ENCODE measurements around the gene ERVW-1.
A peak's percentile ranks its signal among the peaks of the same experiment; 100 is the strongest.

DNA sequence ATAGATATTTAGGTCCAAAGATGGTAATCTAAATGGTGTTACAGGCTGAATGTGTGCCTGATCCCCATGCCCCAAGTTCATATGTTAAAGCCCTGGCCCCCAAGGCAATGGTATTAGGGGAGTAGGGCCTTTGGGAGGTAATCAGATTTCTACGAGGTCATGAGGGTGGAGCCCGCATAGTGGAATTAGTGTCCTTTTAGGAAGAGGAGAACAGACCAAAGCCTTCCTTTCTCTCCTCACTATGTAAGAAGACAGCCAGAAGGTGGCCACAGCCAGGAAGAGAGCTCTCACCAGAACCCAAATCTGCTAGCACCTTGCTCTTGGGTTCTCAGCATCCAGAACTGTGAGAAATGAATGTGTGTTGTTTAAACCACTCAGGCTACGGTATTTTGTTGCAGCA is 15.2 kb downstream of the ERVW-1 start:
- TF ChIP-seq, protein P1, sequence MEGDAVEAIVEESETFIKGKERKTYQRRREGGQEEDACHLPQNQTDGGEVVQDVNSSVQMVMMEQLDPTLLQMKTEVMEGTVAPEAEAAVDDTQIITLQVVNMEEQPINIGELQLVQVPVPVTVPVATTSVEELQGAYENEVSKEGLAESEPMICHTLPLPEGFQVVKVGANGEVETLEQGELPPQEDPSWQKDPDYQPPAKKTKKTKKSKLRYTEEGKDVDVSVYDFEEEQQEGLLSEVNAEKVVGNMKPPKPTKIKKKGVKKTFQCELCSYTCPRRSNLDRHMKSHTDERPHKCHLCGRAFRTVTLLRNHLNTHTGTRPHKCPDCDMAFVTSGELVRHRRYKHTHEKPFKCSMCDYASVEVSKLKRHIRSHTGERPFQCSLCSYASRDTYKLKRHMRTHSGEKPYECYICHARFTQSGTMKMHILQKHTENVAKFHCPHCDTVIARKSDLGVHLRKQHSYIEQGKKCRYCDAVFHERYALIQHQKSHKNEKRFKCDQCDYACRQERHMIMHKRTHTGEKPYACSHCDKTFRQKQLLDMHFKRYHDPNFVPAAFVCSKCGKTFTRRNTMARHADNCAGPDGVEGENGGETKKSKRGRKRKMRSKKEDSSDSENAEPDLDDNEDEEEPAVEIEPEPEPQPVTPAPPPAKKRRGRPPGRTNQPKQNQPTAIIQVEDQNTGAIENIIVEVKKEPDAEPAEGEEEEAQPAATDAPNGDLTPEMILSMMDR (IDR thresholded peaks at IDR 0.05; ENCODE audit: low read length) = peak; percentile 12; the same call in 1 of the 2 replicates
- no peak for TF ChIP-seq EZH2 (IDR thresholded peaks at IDR 0.05; ENCODE audit: borderline replicate concordance, low read length)

All from OCI-LY1 (cell line).